ENCODE data around the gene MRPS34.
"Not testable (repeated sequence)": the region's sequence is repeated elsewhere in the genome, so short reads cannot be mapped to it uniquely, and the experiment has no call there.

- TF ChIP-seq CTCF, EP300, POLR2AphosphoS5 (IDR thresholded peaks at IDR 0.05): not testable (repeated sequence)
Observed at GRCh38 chr16:1732551-1732987, 40.4 kb downstream of the MRPS34 start.
